ACC112 (cell line): ENCODE results near the gene RPL36A.

Experiments used
- H2AFZ ChIP-seq: fragments of 200-600 bp; sonication (generic); one replicate; pipeline ENCODE4 v1.6.0; 2017; ENCODE audit warnings: antibody characterized with exemption, low read length; ENCODE audit not compliant: unreplicated experiment
- H3K27ac ChIP-seq: fragments of 200-600 bp; sonication (generic); 2 replicates; pipeline ENCODE4 v1.5.1; 2014; ENCODE audit warnings: low read depth, mild to moderate bottlenecking, antibody characterized with exemption, low read length, moderate library complexity
- H3K27me3 ChIP-seq: fragments of 200-600 bp; sonication (generic); 2 replicates; pipeline ENCODE4 v1.6.1; 2014; ENCODE audit warnings: mild to moderate bottlenecking, antibody characterized with exemption, low read length, moderate library complexity, mixed read lengths; ENCODE audit not compliant: insufficient read depth
- H3K36me3 ChIP-seq: fragments of 200-600 bp; sonication (generic); 2 replicates; pipeline ENCODE4 v1.6.1; 2016; ENCODE audit warnings: mild to moderate bottlenecking, antibody characterized with exemption, low read length, moderate library complexity, mixed read lengths; ENCODE audit not compliant: insufficient read depth
- H3K4me1 ChIP-seq: fragments of 200-600 bp; sonication (generic); one replicate; pipeline ENCODE4 v1.6.1; 2016; ENCODE audit warnings: low read length, mixed read lengths; ENCODE audit not compliant: insufficient read depth, unreplicated experiment, control insufficient read depth
- H3K4me3 ChIP-seq: fragments of 200-600 bp; sonication (generic); 2 replicates; pipeline ENCODE4 v1.5.1; 2014; ENCODE audit warnings: mild to moderate bottlenecking, low read depth, low read length
- H3K79me2 ChIP-seq: fragments of 200-600 bp; sonication (generic); one replicate; pipeline ENCODE4 v1.6.0; 2016; ENCODE audit warnings: low read length; ENCODE audit not compliant: control insufficient read depth, unreplicated experiment, insufficient read depth

RPL36A gene

DNA sequence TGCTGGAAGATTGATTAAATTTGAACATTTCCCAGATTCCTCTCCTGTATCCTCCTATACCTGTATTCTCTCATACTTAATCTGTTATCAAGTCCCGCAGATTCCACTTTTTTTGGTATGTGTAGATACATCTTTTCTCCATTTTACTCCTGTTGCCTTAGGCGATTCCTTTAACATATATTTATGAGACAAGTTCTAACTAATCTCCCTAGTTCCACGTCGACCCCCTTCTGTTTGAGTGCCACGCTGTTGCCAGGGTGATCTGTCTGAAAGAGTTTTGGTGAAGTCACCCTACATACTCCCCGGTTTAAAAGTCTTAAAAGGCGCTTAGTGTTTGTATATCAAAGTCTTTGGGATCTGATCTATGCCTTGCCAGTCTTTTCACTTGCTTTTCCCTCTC is 19.6 kb downstream of the RPL36A start:
- Histone ChIP-seq H3K27me3 (no peaks in the 10 kb centered on the region), H3K36me3 (no peaks in the 10 kb centered on the region), H3K27ac (peak overlapping the region; percentile 20; the same call in 1 of the 2 replicates), H2AFZ (no peak overlapping the region), H3K79me2 (peaks cover 55% of the 10 kb centered on the region), H3K4me1 (peaks cover 4% of the 10 kb centered on the region), H3K4me3 (peak overlapping the region; percentile 88)

DNA sequence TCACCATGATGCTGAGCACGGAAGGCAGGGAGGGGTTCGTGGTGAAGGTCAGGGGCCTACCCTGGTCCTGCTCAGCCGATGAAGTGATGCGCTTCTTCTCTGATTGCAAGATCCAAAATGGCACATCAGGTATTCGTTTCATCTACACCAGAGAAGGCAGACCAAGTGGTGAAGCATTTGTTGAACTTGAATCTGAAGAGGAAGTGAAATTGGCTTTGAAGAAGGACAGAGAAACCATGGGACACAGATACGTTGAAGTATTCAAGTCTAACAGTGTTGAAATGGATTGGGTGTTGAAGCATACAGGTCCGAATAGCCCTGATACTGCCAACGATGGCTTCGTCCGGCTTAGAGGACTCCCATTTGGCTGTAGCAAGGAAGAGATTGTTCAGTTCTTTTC is 21.2 kb downstream of the RPL36A start:
- H3K4me1 ChIP-seq: peaks cover 4% of the 10 kb centered on the region
- H3K36me3 ChIP-seq: no peaks in the 10 kb centered on the region
- no peaks in the 10 kb centered on the region for H3K27me3 ChIP-seq
- H3K79me2 ChIP-seq: peaks cover 43% of the 10 kb centered on the region
- H3K27ac ChIP-seq: no peak overlapping the region
- no peak overlapping the region for H2AFZ ChIP-seq
- H3K4me3 ChIP-seq: no peak overlapping the region

DNA sequence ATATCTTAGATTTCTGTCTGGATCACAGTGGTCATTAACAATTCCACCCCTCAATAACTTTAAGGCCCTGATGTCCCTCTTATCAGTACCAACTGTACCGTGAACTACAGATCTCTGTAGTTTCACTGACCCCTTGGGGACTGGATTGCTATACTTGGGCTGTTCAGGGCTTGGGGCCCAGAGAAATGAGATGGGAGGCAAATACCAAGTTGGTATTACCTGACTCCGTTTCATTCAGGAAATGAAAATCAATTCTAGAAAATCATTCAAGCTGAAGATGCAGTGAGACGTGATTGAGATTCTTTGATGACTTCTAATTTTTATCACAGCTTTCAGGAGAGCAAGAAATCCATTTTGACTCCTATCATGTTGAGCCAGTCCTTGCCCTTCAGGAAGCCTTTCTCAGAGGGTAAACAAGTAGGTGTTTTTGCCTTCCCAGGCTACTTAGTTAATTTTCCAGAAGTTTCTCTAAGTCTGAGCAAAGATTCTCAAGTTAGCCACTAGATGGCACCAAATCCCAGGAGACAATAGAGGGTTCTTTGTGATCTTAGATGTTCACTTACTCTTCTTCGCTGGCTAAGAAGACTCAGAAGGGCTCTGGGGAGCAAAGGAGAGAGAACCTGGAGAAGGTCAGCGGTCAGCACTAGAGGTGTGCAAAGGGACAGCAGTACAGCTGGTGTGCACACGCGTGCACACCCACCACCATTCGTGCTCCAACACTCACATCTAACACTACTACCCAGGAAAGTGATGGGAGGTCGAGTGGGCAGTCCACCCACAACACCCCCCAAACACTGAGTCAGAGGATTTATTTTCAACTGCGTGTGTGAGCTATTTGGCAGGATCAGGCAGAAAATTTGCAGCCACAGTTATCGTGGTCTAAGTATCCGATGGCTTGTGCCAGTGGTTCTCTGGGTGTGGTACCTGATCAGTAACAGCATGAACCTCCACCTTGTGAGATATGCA is 24.7 kb downstream of the RPL36A start:
- H3K4me1 ChIP-seq: peaks cover 8% of the 10 kb centered on the region
- no peak overlapping the region for H3K27ac ChIP-seq

DNA sequence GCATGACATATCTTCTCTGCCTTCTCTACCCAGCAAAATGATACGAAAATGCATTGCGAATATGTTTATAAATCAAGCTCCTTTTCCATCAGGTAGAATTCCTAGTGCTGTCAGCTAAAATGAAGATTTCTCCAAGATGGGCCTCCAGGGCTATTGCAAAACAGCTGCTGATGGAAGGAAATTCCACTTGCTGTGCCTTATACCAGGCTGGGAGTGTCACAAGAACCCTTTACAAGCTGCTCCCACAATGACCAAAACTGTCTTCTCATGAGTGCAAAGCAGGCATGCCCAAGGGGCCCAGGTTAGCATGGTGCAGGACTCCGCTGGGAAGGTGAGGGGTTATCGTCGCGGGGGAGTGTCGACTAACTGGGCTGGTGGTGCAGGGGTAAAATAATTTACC is 25.9 kb downstream of the RPL36A start:
- Histone ChIP-seq H3K27ac (no peak overlapping the region), H3K4me3 (no peak overlapping the region), H3K4me1 (peaks cover 8% of the 10 kb centered on the region), H3K27me3 (no peaks in the 10 kb centered on the region), H3K79me2 (peaks cover 11% of the 10 kb centered on the region), H2AFZ (no peak overlapping the region), H3K36me3 (no peaks in the 10 kb centered on the region)

More for the DNA sequence above, 24.7 kb downstream of the RPL36A start:
- H3K36me3 ChIP-seq: no peaks in the 10 kb centered on the region
- H3K79me2 ChIP-seq: peaks cover 19% of the 10 kb centered on the region
- peak overlapping the region; percentile 36; the same call in 1 of the 2 replicates for H3K4me3 ChIP-seq
- H3K27me3 ChIP-seq: no peaks in the 10 kb centered on the region
- H2AFZ ChIP-seq: no peak overlapping the region

DNA sequence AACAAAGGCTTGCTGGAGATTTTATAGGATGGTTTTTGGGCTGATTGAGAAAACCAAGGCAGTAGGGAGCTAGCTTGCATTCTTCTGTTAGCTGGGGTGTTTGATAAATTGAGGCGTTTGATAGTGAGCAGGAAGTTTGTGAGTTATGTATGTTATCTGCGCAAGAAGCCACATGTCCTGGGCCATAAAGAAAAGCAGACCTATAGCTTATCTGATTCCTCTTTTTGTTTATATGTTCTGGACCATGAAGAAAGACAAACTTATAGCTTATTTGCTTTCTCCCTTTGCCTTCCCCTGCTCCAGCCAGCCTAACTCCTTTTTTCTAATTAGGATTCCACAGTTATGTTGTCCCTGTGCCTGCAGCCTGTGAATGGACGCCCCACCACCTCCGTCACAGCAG is 26.4 kb downstream of the RPL36A start:
- no peaks in the 10 kb centered on the region for H3K27me3 ChIP-seq
- H3K4me1 ChIP-seq: peaks cover 8% of the 10 kb centered on the region
- H2AFZ ChIP-seq: peak overlapping the region; percentile 91
- no peaks in the 10 kb centered on the region for H3K36me3 ChIP-seq
- no peak overlapping the region for H3K4me3 ChIP-seq
- no peak overlapping the region for H3K27ac ChIP-seq
- peaks cover 6% of the 10 kb centered on the region for H3K79me2 ChIP-seq

DNA sequence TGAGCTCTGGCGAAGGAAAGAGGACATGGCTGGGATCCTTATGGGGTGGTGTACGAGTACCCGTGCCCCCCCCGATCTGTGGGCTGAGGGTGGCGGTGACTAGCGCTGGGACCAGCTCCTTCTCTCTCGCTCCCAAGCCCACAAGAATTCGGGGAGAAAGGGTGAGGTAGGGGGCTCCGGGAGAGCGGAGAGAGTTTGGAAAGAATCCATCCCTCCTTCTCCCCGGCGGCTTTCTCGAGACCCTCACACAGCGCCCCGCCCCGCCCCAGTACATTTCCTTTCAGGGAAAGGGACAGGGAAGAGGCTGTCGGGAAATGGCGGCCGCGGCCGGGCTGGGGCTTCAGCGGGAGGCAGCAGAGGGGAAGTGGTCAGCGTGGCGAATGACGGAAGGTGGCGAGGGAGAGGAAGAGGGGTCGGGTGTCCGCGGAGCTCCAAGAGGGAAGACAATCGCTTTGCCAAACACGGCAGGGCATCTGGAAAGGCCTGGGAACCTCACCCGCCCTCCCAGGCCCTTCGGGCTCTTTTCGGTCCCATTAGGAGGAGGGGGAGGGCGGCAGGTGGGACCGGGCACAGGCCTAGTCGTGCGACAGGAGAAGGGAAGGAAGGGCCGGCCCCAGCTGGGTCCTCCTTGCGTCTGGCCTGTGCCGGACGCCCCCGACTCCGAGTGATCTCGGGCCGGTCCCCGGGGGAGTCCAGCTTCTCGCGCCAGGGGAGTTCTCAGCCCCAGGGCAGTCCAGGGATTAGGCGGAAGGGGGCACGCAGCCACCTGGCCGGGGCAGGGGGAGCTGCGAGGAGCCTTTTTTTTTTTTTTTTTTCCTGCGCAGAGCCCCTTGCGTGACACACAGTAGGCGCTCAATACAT is 27.4 kb downstream of the RPL36A start:
- no peaks in the 10 kb centered on the region for H3K79me2 ChIP-seq
- H3K27ac ChIP-seq: peak overlapping the region; percentile 45
- peak overlapping the region; percentile 77 for H3K4me3 ChIP-seq
- no peaks in the 10 kb centered on the region for H3K36me3 ChIP-seq
- no peaks in the 10 kb centered on the region for H3K27me3 ChIP-seq
- H2AFZ ChIP-seq: peak overlapping the region; percentile 91
- peaks cover 8% of the 10 kb centered on the region for H3K4me1 ChIP-seq

DNA sequence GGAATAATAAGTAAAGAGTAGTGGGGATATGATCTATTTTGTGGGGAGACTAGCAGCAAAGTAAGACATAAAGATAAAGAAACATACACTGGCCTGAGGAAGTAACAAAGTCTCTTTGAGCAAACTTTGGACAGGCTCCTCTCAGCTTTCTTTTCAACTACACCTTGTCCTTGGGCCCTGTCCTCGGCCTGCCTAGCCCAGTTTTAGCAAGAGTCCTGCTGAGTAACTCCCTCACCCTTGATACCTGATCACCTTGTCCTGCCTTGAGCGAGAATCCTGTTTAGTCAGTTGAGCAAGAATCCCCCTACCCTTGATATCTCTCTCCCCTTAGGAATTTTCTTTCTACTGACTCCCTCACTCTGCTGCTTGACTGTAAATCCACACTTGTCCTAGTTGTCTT is 28.7 kb downstream of the RPL36A start:
- Histone ChIP-seq H3K4me1 (peaks cover 4% of the 10 kb centered on the region), H3K27ac (no peak overlapping the region), H2AFZ (no peak overlapping the region), H3K36me3 (no peaks in the 10 kb centered on the region), H3K27me3 (no peaks in the 10 kb centered on the region), H3K79me2 (no peaks in the 10 kb centered on the region), H3K4me3 (no peak overlapping the region)

DNA sequence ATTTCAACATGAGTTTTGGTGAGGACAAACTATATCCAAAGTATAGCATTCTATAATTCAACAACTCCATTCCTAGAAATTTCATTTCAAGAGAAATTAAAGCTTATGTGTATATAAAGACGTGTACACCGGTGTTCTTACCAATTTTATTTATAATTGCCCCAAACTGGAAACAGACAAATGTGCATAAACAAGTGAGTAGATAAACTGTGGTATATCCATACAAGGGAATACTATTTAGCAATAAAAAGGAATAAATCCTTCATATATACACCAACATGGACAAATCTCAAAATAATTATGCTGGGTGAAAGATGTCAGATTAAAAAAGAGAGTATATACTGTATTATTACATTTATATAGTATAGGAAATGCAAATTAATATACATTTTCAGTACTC is 37.1 kb downstream of the RPL36A start:
- H3K27ac ChIP-seq: no peak overlapping the region
- H2AFZ ChIP-seq: no peak overlapping the region
- no peaks in the 10 kb centered on the region for H3K36me3 ChIP-seq
- no peak overlapping the region for H3K4me3 ChIP-seq
- H3K27me3 ChIP-seq: no peaks in the 10 kb centered on the region
- peaks cover 7% of the 10 kb centered on the region for H3K4me1 ChIP-seq
- H3K79me2 ChIP-seq: no peaks in the 10 kb centered on the region

DNA sequence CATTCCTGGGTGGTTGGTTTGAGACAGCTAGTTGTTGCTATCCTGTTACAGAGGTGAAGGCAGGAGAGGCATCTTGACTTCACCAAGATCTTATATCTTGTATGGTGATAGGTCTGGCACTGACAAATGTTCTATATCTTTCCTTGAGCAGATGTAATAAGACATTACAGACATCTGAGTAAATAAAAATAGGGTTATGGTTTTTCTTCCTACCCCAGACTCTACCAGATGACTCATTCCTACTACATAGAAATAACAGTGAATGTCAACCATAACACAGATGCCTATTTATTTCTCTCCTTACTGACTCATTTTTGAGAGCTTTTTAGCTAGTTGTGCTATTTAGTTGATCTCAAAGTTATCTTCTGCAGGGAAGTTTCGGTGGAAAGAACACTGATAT is 39.1 kb downstream of the RPL36A start:
- no peak overlapping the region for H2AFZ ChIP-seq
- no peaks in the 10 kb centered on the region for H3K27me3 ChIP-seq
- H3K79me2 ChIP-seq: no peaks in the 10 kb centered on the region
- no peaks in the 10 kb centered on the region for H3K36me3 ChIP-seq
- peaks cover 7% of the 10 kb centered on the region for H3K4me1 ChIP-seq
- H3K4me3 ChIP-seq: peak overlapping the region; percentile 47; the same call in 1 of the 2 replicates
- peak overlapping the region; percentile 77 for H3K27ac ChIP-seq

DNA sequence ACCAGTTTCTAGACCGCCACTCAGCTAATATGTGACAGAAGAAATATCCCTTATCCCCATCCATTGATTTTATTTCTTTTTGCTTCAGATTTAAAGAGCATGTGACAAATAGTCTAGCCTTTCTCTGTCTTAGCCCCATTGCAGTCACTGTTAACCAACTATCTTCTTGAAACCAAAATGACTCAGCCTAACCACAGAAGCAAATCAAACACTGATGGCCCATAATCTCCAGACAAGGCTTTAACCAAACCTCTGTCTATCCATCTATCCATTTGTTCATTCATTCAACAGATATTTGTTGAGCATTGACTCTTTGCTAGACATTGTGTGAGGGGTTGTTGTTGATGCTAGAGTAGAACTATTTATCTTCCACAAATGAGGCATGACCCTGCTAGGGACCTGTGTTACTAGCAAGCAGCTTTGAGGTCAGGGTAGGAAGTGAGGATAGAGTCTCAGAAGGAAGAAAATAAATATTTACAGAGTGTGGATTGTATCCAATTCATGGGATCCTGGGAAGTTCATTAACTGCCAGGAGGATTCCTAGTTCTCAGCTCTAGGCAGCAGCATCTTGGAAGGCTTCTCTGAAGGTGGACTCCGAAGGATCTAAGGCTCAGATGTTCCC is 39.8 kb downstream of the RPL36A start:
- Histone ChIP-seq H2AFZ (no peak overlapping the region), H3K27me3 (no peaks in the 10 kb centered on the region), H3K36me3 (no peaks in the 10 kb centered on the region), H3K79me2 (no peaks in the 10 kb centered on the region), H3K4me1 (peaks cover 7% of the 10 kb centered on the region), H3K27ac (peak overlapping the region; percentile 77), H3K4me3 (peak overlapping the region; percentile 47; the same call in 1 of the 2 replicates)
